Measurements from ENCODE around the gene SLC5A12.

The SLC5A12 gene

DNA sequence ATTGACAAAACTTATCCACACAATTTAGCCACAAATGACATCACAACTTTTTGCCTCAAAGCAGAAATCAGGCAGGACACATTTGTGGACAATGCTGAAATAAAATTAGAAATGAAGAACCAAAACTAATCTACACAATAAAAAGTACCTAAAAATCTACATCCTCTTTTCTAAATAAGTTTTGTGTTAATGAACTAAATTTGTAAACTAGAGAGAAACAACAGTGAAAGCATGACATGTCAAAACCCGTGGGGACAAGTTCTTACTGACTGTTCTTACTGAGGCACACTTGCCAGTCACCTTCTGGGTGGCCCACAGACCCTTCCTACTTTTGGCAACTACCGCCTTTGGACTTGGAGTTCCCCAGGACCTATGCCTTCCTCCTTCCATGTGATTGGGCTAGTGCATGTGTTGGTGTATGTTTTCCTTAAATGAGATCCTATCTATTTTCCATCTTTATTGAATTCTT, 89.1 kb downstream of the SLC5A12 start:
- H3K4me1 ChIP-seq (ENCODE audit: control insufficient read depth, insufficient read depth, low read length) = no peaks in the 10 kb centered on the region
- H3K4me3 ChIP-seq (ENCODE audit: low read length) = no peak overlapping the region
- H3K27me3 ChIP-seq (ENCODE audit: control insufficient read depth, insufficient read depth, low read length) = no peaks in the 10 kb centered on the region
- H3K36me3 ChIP-seq (ENCODE audit: insufficient read depth, low read length) = no peaks in the 10 kb centered on the region
- H3K9ac ChIP-seq (ENCODE audit: low read depth, low read length) = no peak overlapping the region
- no peaks in the 10 kb centered on the region for H3K9me3 ChIP-seq (replicated peaks; ENCODE audit: low read length)
- no peak overlapping the region for H3K4me2 ChIP-seq (ENCODE audit: low read length)

GRCh38 chr11:26626346-26626745, 95.5 kb downstream of the SLC5A12 start:
- no peak overlapping the region for H3K4me3 ChIP-seq (ENCODE audit: low read length)
- peaks cover 20% of the 10 kb centered on the region for H3K4me1 ChIP-seq (ENCODE audit: control insufficient read depth, insufficient read depth, low read length)
- H3K9ac ChIP-seq (ENCODE audit: low read depth, low read length) = no peak overlapping the region
- no peaks in the 10 kb centered on the region for H3K9me3 ChIP-seq (replicated peaks; ENCODE audit: low read length)
- H3K27me3 ChIP-seq (ENCODE audit: control insufficient read depth, insufficient read depth, low read length) = no peaks in the 10 kb centered on the region
- no peak overlapping the region for H3K4me2 ChIP-seq (ENCODE audit: low read length)
- no peaks in the 10 kb centered on the region for H3K36me3 ChIP-seq (ENCODE audit: insufficient read depth, low read length)

- Histone ChIP-seq H3K9ac (ENCODE audit: low read depth, low read length) (no peak overlapping the region), H3K36me3 (ENCODE audit: insufficient read depth, low read length) (no peaks in the 10 kb centered on the region), H3K27me3 (ENCODE audit: control insufficient read depth, insufficient read depth, low read length) (no peaks in the 10 kb centered on the region), H3K4me3 (ENCODE audit: low read length) (no peak overlapping the region), H3K4me1 (ENCODE audit: control insufficient read depth, insufficient read depth, low read length) (peaks cover 28% of the 10 kb centered on the region), H3K9me3 (replicated peaks; ENCODE audit: low read length) (no peaks in the 10 kb centered on the region), H3K4me2 (ENCODE audit: low read length) (no peak overlapping the region)
Observed at GRCh38 chr11:26623076-26623659, 98.7 kb downstream of the SLC5A12 start.

- no peak overlapping the region for H3K4me3 ChIP-seq (ENCODE audit: low read length)
- no peaks in the 10 kb centered on the region for H3K36me3 ChIP-seq (ENCODE audit: insufficient read depth, low read length)
- H3K9me3 ChIP-seq (replicated peaks; ENCODE audit: low read length) = no peaks in the 10 kb centered on the region
- H3K4me1 ChIP-seq (ENCODE audit: control insufficient read depth, insufficient read depth, low read length) = peaks cover 28% of the 10 kb centered on the region
- no peaks in the 10 kb centered on the region for H3K27me3 ChIP-seq (ENCODE audit: control insufficient read depth, insufficient read depth, low read length)
- H3K9ac ChIP-seq (ENCODE audit: low read depth, low read length) = no peak overlapping the region
- no peak overlapping the region for H3K4me2 ChIP-seq (ENCODE audit: low read length)
Observed at GRCh38 chr11:26622181-26622580, 99.7 kb downstream of the SLC5A12 start.

DNA sequence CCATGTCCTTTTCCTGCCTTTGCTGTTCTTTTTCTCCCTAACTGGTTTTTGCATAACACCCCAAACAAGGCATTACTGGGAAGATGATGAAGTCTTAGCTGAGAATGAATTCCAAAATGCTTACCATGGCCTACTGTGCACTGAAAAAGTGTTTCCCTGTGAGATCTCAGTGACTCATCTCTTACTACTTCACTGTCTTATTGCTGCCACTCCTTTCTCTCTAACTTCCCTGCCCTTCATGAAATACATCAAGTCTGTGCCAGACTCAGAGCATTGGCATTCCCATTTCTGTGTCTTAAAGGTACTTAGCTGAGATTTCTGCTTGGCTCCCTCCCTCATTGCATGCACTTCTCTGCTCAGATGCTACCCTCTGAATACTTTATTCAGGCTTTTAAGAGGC, 100.7 kb downstream of the SLC5A12 start:
- no peaks in the 10 kb centered on the region for H3K9me3 ChIP-seq (replicated peaks; ENCODE audit: low read length)
- H3K4me3 ChIP-seq (ENCODE audit: low read length) = no peak overlapping the region
- H3K36me3 ChIP-seq (ENCODE audit: insufficient read depth, low read length) = no peaks in the 10 kb centered on the region
- H3K4me2 ChIP-seq (ENCODE audit: low read length) = no peak overlapping the region
- peaks cover 28% of the 10 kb centered on the region for H3K4me1 ChIP-seq (ENCODE audit: control insufficient read depth, insufficient read depth, low read length)
- H3K9ac ChIP-seq (ENCODE audit: low read depth, low read length) = peak overlapping the region; percentile 36
- no peaks in the 10 kb centered on the region for H3K27me3 ChIP-seq (ENCODE audit: control insufficient read depth, insufficient read depth, low read length)

GRCh38 chr11:26620282-26621045, 101.4 kb downstream of the SLC5A12 start:
- Histone ChIP-seq H3K4me3 (ENCODE audit: low read length) (no peak overlapping the region), H3K9me3 (replicated peaks; ENCODE audit: low read length) (no peaks in the 10 kb centered on the region), H3K4me2 (ENCODE audit: low read length) (no peak overlapping the region), H3K36me3 (ENCODE audit: insufficient read depth, low read length) (no peaks in the 10 kb centered on the region), H3K4me1 (ENCODE audit: control insufficient read depth, insufficient read depth, low read length) (peaks cover 28% of the 10 kb centered on the region), H3K9ac (ENCODE audit: low read depth, low read length) (peak overlapping the region; percentile 36), H3K27me3 (ENCODE audit: control insufficient read depth, insufficient read depth, low read length) (no peaks in the 10 kb centered on the region)

- Histone ChIP-seq H3K9me3 (replicated peaks; ENCODE audit: low read length) (no peaks in the 10 kb centered on the region), H3K4me3 (ENCODE audit: low read length) (no peak overlapping the region), H3K4me2 (ENCODE audit: low read length) (no peak overlapping the region), H3K9ac (ENCODE audit: low read depth, low read length) (no peak overlapping the region), H3K36me3 (ENCODE audit: insufficient read depth, low read length) (no peaks in the 10 kb centered on the region), H3K4me1 (ENCODE audit: control insufficient read depth, insufficient read depth, low read length) (peaks cover 28% of the 10 kb centered on the region), H3K27me3 (ENCODE audit: control insufficient read depth, insufficient read depth, low read length) (no peaks in the 10 kb centered on the region)
Observed at GRCh38 chr11:26618441-26618840, 103.4 kb downstream of the SLC5A12 start.

Data from skeletal muscle satellite cell (primary cell).